ENCODE data around the gene EFR3B.
A peak's percentile ranks its signal among the peaks of the same experiment; 100 is the strongest.
"Not testable (repeated sequence)": the region's sequence is repeated elsewhere in the genome, so short reads cannot be mapped to it uniquely, and the experiment has no call there.

The EFR3B gene, protein sequence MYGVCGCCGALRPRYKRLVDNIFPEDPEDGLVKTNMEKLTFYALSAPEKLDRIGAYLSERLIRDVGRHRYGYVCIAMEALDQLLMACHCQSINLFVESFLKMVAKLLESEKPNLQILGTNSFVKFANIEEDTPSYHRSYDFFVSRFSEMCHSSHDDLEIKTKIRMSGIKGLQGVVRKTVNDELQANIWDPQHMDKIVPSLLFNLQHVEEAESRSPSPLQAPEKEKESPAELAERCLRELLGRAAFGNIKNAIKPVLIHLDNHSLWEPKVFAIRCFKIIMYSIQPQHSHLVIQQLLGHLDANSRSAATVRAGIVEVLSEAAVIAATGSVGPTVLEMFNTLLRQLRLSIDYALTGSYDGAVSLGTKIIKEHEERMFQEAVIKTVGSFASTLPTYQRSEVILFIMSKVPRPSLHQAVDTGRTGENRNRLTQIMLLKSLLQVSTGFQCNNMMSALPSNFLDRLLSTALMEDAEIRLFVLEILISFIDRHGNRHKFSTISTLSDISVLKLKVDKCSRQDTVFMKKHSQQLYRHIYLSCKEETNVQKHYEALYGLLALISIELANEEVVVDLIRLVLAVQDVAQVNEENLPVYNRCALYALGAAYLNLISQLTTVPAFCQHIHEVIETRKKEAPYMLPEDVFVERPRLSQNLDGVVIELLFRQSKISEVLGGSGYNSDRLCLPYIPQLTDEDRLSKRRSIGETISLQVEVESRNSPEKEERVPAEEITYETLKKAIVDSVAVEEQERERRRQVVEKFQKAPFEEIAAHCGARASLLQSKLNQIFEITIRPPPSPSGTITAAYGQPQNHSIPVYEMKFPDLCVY

DNA sequence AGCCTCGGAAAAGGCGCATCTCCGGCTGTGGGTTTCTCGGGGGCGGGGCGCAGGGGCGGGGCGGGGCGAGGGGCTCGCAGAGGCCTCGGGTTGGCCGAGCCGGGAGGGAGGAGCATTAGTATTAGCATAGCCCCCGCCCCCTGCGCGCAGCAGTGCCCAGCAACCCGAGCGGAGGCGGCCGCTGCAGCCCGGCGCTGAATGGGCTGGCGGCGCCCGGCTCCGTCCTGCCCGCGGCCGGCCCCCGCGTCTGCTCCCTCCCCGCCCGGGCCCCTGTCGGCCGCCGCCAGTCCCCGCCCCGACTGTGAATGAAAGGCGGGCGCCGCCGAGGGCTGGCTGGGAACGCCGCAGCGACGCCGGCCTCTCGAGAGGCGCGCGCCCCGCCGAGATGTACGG is at the start of gene EFR3B:
EFR3B (plus strand) TSS at position 149 of the 393 bp plus-strand sequence; CDS start at position 386, 237 bp downstream.
- DNase-seq = peak; percentile 91 to 92

DNA sequence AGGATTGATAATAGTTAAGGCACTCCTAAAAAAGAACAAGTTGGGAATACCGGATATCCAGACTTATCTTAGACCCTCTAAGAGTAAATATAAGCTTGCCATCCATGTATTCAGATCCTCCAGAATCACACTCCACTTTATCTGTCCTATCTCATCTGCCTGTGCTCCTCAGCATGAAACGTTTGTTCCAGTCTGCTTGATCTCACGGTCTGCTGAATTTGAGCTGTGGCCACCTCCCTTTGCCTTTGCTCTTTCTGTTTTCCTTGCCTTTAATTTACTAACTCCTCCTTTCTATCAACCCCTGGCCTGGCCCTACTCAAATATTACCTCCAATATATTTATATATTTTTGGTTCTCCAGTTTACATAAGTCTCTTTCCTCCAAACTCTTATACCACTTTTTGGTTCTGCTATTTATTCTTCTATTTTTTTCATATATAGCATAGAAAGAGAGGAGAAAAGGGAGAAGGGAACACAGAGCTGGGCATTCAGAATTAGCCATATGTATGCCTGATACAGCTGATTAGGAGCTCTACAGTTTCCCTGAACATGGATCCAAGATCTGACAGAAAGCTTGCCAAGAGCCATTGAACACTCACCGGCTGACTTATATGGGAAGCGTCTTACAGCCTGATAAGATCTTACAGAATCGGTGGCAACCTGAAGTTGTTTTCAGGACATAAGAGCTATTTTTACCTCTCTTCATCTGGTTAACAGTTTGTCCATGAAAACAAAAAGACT is 48.3 kb upstream of the EFR3B start:
- no peak for DNase-seq

GRCh38 chr2:24994146-24994724 is 47.6 kb upstream of the EFR3B start:
- no peak for DNase-seq

GRCh38 chr2:24999097-24999496 is 42.8 kb upstream of the EFR3B start:
- not testable (repeated sequence) for DNase-seq

- DNase-seq = no peak
These were observed 41.8 kb upstream of the EFR3B start for GRCh38 chr2:25000036-25000435.

GRCh38 chr2:25000503-25001324 is 41.2 kb upstream of the EFR3B start:
- DNase-seq = no peak

- DNase-seq = no peak
These were observed 40.6 kb upstream of the EFR3B start for GRCh38 chr2:25001325-25001637.

DNA sequence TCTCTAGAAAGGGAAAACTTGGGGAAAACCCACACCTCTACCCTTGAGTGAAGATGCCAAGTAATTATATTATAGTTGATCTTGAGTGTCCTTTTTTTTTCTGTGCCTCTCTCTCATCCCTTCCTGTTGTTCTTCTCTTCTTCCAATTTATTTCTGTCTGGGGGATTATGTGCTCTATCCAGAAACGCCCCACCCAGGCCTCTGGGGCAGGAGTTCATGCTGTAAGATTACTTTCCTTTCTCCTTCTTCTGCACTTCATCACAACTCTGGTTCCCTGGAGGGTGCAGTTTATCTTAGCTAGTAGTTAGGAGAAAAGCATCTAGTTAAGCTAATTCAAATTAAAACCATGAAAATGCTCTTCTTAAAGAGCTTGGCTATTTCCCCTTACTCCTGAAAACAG is 39.8 kb upstream of the EFR3B start:
- DNase-seq = no peak

GRCh38 chr2:25009954-25010353 is 31.9 kb upstream of the EFR3B start:
- no peak for DNase-seq

DNA sequence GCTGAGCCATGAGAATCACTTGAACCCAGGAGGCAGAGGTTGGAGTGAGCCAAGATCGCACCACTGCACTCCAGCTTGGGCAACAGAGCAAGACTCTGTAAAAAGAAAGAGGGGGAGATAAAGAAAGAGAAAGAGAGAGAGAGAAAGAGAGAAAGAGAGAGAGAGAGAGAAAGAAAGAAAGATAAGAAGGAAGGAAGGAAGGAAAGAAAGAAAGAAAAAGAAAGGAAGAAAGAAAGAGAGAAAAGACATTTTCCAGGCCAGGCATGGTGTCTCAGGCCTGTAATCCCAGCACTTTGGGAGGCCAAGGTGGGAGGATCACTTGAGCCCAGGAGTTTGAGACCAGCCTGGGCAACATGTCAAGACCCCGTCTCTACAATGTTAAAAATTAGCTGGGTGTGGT is 30.5 kb upstream of the EFR3B start:
- not testable (repeated sequence) for DNase-seq

- DNase-seq = no peak
These were observed 27.2 kb upstream of the EFR3B start for GRCh38 chr2:25014631-25015030.

- DNase-seq = no peak
These were observed 23.2 kb upstream of the EFR3B start for GRCh38 chr2:25018681-25019080.

- DNase-seq = no peak
These were observed 20.0 kb upstream of the EFR3B start for GRCh38 chr2:25021791-25022362.

- no peak for DNase-seq
These were observed 18.5 kb upstream of the EFR3B start for GRCh38 chr2:25023333-25023732.

DNA sequence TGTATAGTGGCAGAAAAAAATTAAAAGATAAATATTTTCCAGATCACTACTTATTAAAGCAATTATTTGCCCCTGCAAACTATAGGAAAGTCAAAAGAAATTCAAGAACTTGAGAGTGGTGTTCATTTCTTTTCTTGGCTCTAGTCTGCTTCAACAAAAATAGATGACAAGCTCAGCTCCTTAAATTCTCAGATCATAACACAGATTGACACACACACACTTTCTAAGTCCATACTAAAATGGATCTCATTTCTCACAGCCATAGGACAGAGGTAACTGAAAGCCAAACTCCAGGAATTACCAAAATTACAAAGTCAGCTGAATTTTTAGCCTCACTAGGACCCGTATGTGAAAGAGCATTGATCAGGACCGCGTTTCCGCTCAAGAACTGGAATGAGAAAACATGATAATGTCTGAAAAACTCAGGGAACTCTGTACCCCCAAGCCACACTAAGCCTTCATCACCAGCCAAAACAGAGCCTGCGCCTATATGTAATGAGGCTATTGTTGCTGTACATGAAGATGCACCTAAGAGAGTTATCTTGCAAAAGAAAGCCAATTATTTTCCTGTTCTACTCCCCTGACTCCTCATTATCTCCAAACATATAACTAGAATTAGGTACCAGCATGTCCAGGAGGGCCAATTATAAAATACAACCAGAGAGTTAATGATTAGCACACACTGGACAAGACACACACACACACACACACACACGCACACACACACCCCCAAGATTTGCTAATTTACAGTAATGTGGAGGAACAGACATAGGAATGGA is 16.5 kb upstream of the EFR3B start:
- DNase-seq = no peak

GRCh38 chr2:25026008-25026530 is 15.8 kb upstream of the EFR3B start:
- DNase-seq = no peak

DNA sequence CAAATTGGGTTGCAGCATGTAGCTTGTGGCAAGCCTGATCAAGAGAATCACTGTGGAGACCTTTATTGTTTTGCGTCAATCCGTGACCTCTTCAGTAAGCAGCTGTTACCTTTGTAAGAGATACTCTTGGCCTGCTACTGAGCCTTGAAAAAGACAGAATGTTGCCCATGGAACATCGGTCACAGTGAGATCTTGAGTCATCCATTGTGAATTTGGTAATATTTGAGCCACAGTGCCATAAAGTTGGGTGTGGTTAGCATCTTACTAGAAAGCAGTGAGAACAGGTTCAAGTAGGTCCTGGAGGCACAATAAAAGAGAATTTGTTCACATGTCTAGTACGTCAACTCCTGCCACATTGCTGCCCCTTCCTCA is 12.7 kb upstream of the EFR3B start:
- no peak for DNase-seq

GRCh38 chr2:25030702-25031101 is 11.2 kb upstream of the EFR3B start:
- DNase-seq = no peak

DNA sequence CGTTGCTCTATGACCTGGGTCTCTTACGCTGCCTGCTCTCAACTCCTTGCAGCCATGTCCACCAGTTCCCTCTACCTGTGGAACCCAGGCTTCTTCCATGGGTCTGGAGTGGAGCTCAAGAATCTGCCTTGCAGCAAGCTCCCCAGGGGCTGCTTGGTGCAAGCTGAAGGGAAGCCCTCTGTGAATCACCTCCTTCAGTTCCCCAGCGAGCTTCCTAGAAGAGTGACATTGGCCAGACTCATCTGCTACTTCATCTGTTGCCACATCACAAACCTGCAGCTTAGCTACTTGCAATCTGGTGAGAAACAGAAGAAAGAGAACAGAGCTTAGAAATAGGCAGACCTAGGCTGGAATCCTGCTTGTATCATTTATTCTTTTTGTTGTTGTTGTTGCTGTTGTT is 9.8 kb upstream of the EFR3B start:
- DNase-seq = no peak

DNA sequence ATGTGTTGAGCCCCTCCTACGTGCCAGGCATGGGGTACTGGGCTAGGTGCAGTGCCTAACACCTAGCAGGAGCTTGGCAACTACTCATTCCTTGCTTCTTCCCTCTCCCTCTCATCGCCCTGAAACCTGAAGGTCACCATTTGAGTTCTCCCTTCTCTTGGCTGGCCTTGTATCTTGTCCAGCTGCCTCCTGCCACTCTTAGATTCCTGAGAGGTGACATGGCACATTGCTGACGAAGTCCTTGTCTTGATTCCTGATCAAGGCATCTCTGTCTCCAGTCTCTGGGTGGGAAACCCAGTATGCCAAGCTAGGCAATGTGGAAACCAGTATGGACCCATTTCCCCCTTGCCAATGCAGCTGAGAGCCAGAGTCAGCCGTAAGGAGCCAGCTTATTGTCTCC is 9.0 kb upstream of the EFR3B start:
- no peak for DNase-seq

DNA sequence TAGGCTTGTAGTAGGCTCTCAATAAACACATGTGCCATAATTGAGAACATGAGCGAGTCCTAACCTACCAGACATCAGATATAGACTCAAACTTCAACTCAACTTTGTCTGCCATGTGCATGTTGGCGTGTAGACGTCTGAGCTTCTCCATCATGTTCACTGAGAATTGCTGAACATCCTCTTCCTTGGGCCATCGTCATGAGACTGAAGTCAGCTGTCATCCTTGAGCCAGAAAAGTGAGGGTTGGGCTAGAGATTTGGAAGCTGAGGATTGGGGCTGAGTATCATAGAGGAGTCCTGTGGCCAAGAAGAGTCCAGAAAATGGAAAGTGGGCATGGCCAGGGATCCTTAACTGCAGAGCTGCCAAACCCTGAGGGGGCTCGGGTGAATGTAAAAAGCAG is 7.8 kb upstream of the EFR3B start:
- DNase-seq = no peak

Measured in stimulated activated CD4-positive, alpha-beta T cell treated with anti-CD3 and anti-CD28 coated beads, Interleukin-2, amount 100 ng/mL, for 24 hours (primary cell).